ENCODE results near the gene ANO4.

GRCh38 chr12:100959481-100959880 is 164.9 kb downstream of the ANO4 start:
- no peak for TF ChIP-seq ZNF274 (IDR thresholded peaks at IDR 0.05; ENCODE audit: low read length)
- TF ChIP-seq ZNF274 (tag by site-specific recombination; IDR thresholded peaks at IDR 0.05; ENCODE audit: borderline replicate concordance): no peak
- TF ChIP-seq ZNF426 (tag by site-specific recombination; IDR thresholded peaks at IDR 0.05): no peak
- TF ChIP-seq ZNF747 (tag by site-specific recombination; IDR thresholded peaks at IDR 0.05): no peak
- no peak for TF ChIP-seq CTCF (tag by site-specific recombination; IDR thresholded peaks at IDR 0.05)
- no peak for TF ChIP-seq FEZF1 (tag by site-specific recombination; IDR thresholded peaks at IDR 0.05)
- no peak for TF ChIP-seq ZBTB26 (tag by site-specific recombination; optimal IDR thresholded peaks at IDR 0.05)
- TF ChIP-seq ZNF645 (tag by site-specific recombination; IDR thresholded peaks at IDR 0.05): no peak
- no peak for TF ChIP-seq MEIS1 (CRISPR knock-in tag; IDR thresholded peaks at IDR 0.05; ENCODE audit: borderline replicate concordance)
- TF ChIP-seq ZNF311 (tag by site-specific recombination; IDR thresholded peaks at IDR 0.05; ENCODE audit: borderline replicate concordance): no peak
- no peak for TF ChIP-seq ZNF473 (tag by site-specific recombination; IDR thresholded peaks at IDR 0.05)
- TF ChIP-seq ZNF121 (tag by site-specific recombination; IDR thresholded peaks at IDR 0.05): no peak
- TF ChIP-seq YY1 (tag by site-specific recombination; IDR thresholded peaks at IDR 0.05): no peak
- TF ChIP-seq HOXA7 (CRISPR knock-in tag; IDR thresholded peaks at IDR 0.05; ENCODE audit: borderline replicate concordance): no peak

Data from HEK293 (cell line).